ENCODE data around the gene MYG1. TPM values are rescaled to one million over a fixed set of nuclear protein-coding genes. Genes with fewer than 3 reads are reported as not detected.

Gene MYG1
- total RNA-seq, 1 donor from 2014 or later, result 72.5 TPM

DNA sequence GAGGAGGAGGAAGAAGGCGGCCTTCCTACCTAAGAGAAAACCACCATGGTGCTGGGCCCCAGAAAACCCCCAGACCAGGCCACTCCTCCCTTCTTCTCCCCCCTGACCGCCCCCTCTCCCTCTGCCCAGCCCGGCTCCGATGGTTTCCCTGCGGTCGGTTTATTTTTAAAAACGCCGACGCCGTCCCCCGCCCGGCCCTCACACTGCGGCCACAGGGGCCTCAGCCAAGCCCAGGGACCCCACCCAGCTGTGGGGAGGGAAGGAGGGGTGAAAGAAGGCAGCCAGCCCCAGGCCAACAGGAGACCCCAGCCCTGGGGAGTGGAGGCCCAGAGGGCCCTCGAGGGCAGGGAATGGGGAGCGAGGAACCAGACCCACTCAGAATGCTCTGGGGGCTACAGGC lies 33.2 kb downstream of the MYG1 start:
- Mint-ChIP-seq H3K4me3 (ENCODE audit: unreplicated experiment) (no peak overlapping the region), H3K27ac (ENCODE audit: unreplicated experiment) (no peak overlapping the region), H3K4me1 (ENCODE audit: unreplicated experiment) (peaks cover 2% of the 10 kb centered on the region), H3K36me3 (ENCODE audit: unreplicated experiment) (no peaks in the 10 kb centered on the region), H3K9me3 (ENCODE audit: unreplicated experiment) (no peaks in the 10 kb centered on the region), H3K27me3 (ENCODE audit: unreplicated experiment) (peaks cover 21% of the 10 kb centered on the region)
- DNase-seq (ENCODE audit: extremely low spot score, unreplicated experiment), result no peak
- TF ChIP-seq, protein P1, sequence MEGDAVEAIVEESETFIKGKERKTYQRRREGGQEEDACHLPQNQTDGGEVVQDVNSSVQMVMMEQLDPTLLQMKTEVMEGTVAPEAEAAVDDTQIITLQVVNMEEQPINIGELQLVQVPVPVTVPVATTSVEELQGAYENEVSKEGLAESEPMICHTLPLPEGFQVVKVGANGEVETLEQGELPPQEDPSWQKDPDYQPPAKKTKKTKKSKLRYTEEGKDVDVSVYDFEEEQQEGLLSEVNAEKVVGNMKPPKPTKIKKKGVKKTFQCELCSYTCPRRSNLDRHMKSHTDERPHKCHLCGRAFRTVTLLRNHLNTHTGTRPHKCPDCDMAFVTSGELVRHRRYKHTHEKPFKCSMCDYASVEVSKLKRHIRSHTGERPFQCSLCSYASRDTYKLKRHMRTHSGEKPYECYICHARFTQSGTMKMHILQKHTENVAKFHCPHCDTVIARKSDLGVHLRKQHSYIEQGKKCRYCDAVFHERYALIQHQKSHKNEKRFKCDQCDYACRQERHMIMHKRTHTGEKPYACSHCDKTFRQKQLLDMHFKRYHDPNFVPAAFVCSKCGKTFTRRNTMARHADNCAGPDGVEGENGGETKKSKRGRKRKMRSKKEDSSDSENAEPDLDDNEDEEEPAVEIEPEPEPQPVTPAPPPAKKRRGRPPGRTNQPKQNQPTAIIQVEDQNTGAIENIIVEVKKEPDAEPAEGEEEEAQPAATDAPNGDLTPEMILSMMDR (IDR thresholded peaks at IDR 0.05), result no peak

DNA sequence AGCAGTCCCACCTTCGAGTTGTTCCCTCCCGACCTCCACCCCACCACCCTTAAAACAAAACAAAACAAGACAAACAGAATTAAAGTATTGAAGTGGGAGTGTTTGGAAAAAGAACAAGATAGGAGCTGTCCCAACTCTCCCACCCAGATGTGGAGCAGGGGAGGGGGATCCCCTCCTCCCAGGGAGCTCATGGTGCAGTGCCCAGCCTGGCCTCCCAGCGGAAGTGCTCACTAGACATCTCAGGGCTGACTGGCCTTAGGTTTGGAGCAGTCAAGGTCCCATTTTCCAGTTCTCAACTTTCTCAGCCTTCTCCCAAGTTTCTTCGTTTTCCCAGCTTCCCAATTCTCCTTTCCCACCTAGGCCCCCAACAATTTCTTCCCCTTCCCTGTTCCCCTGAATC lies 33.8 kb downstream of the MYG1 start:
- no peak overlapping the region for H3K4me3 Mint-ChIP-seq (ENCODE audit: unreplicated experiment)
- H3K36me3 Mint-ChIP-seq (ENCODE audit: unreplicated experiment), result no peaks in the 10 kb centered on the region
- TF ChIP-seq, protein P1 (IDR thresholded peaks at IDR 0.05), result no peak
- no peak for DNase-seq (ENCODE audit: extremely low spot score, unreplicated experiment)
- peaks cover 26% of the 10 kb centered on the region for H3K27me3 Mint-ChIP-seq (ENCODE audit: unreplicated experiment)
- no peaks in the 10 kb centered on the region for H3K9me3 Mint-ChIP-seq (ENCODE audit: unreplicated experiment)
- H3K27ac Mint-ChIP-seq (ENCODE audit: unreplicated experiment), result no peak overlapping the region
- peaks cover 4% of the 10 kb centered on the region for H3K4me1 Mint-ChIP-seq (ENCODE audit: unreplicated experiment)

DNA sequence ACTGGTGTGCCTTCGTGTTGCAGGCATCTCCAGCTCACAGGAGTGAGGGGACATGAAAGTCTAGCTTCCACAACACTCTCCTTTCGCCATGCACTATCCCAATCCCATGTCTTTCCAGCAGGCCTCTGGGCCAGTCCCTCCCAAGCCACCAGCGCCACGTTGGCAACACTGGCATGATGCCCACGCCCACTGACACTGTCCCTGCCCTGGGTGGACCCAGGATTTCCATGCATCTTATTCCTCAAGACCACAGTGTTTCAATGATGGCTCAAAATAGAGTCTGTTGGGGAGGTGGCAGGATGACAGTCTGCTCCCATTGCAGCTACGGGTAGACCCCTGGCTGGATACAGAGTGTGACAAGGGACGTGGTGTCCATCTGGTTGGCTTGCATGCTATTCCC lies 34.4 kb downstream of the MYG1 start:
- peaks cover 29% of the 10 kb centered on the region for H3K27me3 Mint-ChIP-seq (ENCODE audit: unreplicated experiment)
- H3K4me3 Mint-ChIP-seq (ENCODE audit: unreplicated experiment), result no peak overlapping the region
- TF ChIP-seq, protein P1 (IDR thresholded peaks at IDR 0.05), result no peak
- no peaks in the 10 kb centered on the region for H3K9me3 Mint-ChIP-seq (ENCODE audit: unreplicated experiment)
- H3K27ac Mint-ChIP-seq (ENCODE audit: unreplicated experiment), result no peak overlapping the region
- no peak for DNase-seq (ENCODE audit: extremely low spot score, unreplicated experiment)
- peaks cover 4% of the 10 kb centered on the region for H3K4me1 Mint-ChIP-seq (ENCODE audit: unreplicated experiment)
- no peaks in the 10 kb centered on the region for H3K36me3 Mint-ChIP-seq (ENCODE audit: unreplicated experiment)

DNA sequence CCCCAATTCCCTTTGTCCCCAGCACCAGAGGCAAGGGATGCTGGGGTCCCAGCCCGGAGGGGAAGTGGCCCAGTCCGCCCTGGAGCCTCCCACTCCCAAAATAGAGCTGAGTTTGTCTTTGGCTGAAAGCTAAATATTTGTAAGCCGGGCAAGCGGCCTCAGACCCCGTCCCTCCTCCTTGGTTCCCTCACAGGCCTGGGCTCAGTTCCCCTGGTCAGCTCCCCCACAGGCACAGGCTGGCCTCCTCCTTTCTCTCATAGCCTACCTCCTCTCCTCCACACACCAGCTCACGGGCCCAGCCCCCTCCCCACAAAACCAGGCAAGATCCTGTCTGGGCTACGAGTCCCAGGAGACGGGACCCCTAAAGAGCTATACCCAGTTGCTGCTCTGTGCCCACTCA lies 35.3 kb downstream of the MYG1 start:
- no peaks in the 10 kb centered on the region for H3K9me3 Mint-ChIP-seq (ENCODE audit: unreplicated experiment)
- TF ChIP-seq, protein P1 (IDR thresholded peaks at IDR 0.05), result no peak
- H3K4me1 Mint-ChIP-seq (ENCODE audit: unreplicated experiment), result peaks cover 4% of the 10 kb centered on the region
- DNase-seq (ENCODE audit: extremely low spot score, unreplicated experiment), result no peak
- H3K36me3 Mint-ChIP-seq (ENCODE audit: unreplicated experiment), result no peaks in the 10 kb centered on the region
- H3K27ac Mint-ChIP-seq (ENCODE audit: unreplicated experiment), result no peak overlapping the region
- no peak overlapping the region for H3K4me3 Mint-ChIP-seq (ENCODE audit: unreplicated experiment)
- H3K27me3 Mint-ChIP-seq (ENCODE audit: unreplicated experiment), result peaks cover 30% of the 10 kb centered on the region

DNA sequence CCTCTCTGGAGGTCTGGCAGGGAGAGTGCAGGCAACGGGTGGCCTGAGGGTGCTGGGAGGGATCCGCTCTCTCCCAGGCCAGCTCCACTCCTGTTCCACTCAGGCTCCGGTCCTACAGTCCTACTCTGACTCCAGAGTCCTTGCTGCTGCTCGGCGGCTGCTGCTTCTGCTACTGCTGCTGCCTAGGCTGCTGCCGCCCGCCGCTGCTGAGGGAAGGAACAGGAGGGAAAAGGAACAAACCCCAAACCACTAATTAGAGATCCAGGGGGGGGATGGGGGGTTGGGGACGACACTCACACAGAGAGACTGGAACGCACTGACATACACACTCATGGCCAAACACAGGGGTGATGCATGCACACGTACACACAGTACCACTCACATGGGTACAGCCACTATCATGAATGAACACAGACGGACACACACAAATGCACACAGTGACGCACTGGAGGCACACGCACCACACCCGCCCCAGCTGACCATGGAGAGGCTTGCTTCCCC lies 36.7 kb downstream of the MYG1 start, which contains the start of gene SP7:
SP7 (minus strand) TSS at position 174 of the 501 bp plus-strand sequence. CDS start 708 bp downstream, outside the sequence.
- Mint-ChIP-seq H3K4me3 (ENCODE audit: unreplicated experiment) (no peak within 1 kb of the TSS), H3K27ac (ENCODE audit: unreplicated experiment) (no peak within 1 kb of the TSS), H3K27me3 (ENCODE audit: unreplicated experiment) (peaks cover 34% of the 10 kb centered on the region), H3K9me3 (ENCODE audit: unreplicated experiment) (no peaks in the 10 kb centered on the region), H3K36me3 (ENCODE audit: unreplicated experiment) (no peaks in the 10 kb centered on the region), H3K4me1 (ENCODE audit: unreplicated experiment) (peaks cover 4% of the 10 kb centered on the region)
- no peak for DNase-seq (ENCODE audit: extremely low spot score, unreplicated experiment)
- TF ChIP-seq, protein P1 (IDR thresholded peaks at IDR 0.05), result no peak

Data from osteocyte (in vitro differentiated cells).